GM23248 (cell line): Measurements from ENCODE around the gene MNAT1. TPM values are rescaled to one million over a fixed set of nuclear protein-coding genes. Genes with fewer than 3 reads are reported as not detected.
A peak's percentile ranks its signal among the peaks of the same experiment; 100 is the strongest.

Source experiments
- DNase-seq: peaks from one replicate; pipeline ENCODE4 v3.0.0-alpha.2; 2015
- H2AFZ ChIP-seq: fragments of 200-600 bp; sonication (generic); 2 replicates; pipeline ENCODE4 v1.6.1; 2016; ENCODE audit warnings: antibody characterized with exemption
- H3F3A ChIP-seq: fragments of 200-600 bp; sonication (generic); 2 replicates; pipeline ENCODE4 v1.6.1; 2016; ENCODE audit warnings: mild to moderate bottlenecking, antibody characterized with exemption, mixed run types; ENCODE audit not compliant: insufficient read depth
- H3K27ac ChIP-seq: fragments of 200-600 bp; sonication (generic); 2 replicates; pipeline ENCODE4 v1.5.1; 2016; ENCODE audit warnings: mild to moderate bottlenecking
- H3K27me3 ChIP-seq: fragments of 200-600 bp; sonication (generic); replicated peaks from 2 replicates; pipeline ENCODE4 v1.6.1; 2016; ENCODE audit warnings: mild to moderate bottlenecking; ENCODE audit not compliant: insufficient read depth
- H3K36me3 ChIP-seq: fragments of 200-600 bp; sonication (generic); 2 replicates; pipeline ENCODE4 v1.6.1; 2016; ENCODE audit warnings: low read depth, mild to moderate bottlenecking
- H3K4me1 ChIP-seq: fragments of 200-600 bp; sonication (generic); 2 replicates; pipeline ENCODE4 v1.6.1; 2016; ENCODE audit warnings: mild to moderate bottlenecking; ENCODE audit not compliant: insufficient read depth
- H3K4me2 ChIP-seq: fragments of 200-600 bp; sonication (generic); one replicate; pipeline ENCODE4 v1.6.1; 2016; ENCODE audit warnings: mild to moderate bottlenecking; ENCODE audit not compliant: unreplicated experiment
- H3K4me3 ChIP-seq: fragments of 200-600 bp; sonication (generic); 2 replicates; pipeline ENCODE4 v1.5.1; 2016; ENCODE audit warnings: mild to moderate bottlenecking
- H3K79me2 ChIP-seq: fragments of 200-600 bp; sonication (generic); 2 replicates; pipeline ENCODE4 v1.6.1; 2016; ENCODE audit warnings: mild to moderate bottlenecking; ENCODE audit not compliant: insufficient read depth
- H3K9ac ChIP-seq: fragments of 200-600 bp; sonication (generic); 2 replicates; pipeline ENCODE4 v1.6.1; 2016; ENCODE audit warnings: mild to moderate bottlenecking
- H3K9me2 ChIP-seq: fragments of 200-600 bp; sonication (generic); 2 replicates; pipeline ENCODE4 v1.6.1; 2016; ENCODE audit warnings: mixed run types, mild to moderate bottlenecking, moderate library complexity; ENCODE audit not compliant: insufficient read depth
- H3K9me3 ChIP-seq: fragments of 200-600 bp; sonication (generic); one replicate; pipeline ENCODE4 v1.6.1; 2017; ENCODE audit warnings: low read depth
- H4K20me1 ChIP-seq: fragments of 200-600 bp; sonication (generic); 2 replicates; pipeline ENCODE4 v1.6.0; 2016; ENCODE audit not compliant: insufficient read depth
- EZH2 ChIP-seq: fragments of 200-600 bp; sonication (generic); IDR thresholded peaks from 2 replicates; pipeline ENCODE4 v1.6.1; 2018; ENCODE audit warnings: antibody characterized with exemption, mild to moderate bottlenecking; ENCODE audit not compliant: insufficient read depth, poor library complexity, severe bottlenecking
- EZH2phosphoT487 ChIP-seq: fragments of 200-600 bp; sonication (generic); IDR thresholded peaks from 2 replicates; pipeline ENCODE4 v1.6.1; 2018; ENCODE audit warnings: antibody characterized with exemption, moderate library complexity, mild to moderate bottlenecking, low read depth; ENCODE audit not compliant: insufficient read depth
- WGBS, 2 experiments: methylation state at CpG; one replicate each; pipeline ENCODE4 v1.1.6; 2015 to 2017; ENCODE audit warnings: low lambda C conversion rate in 2 of 2, low coverage in 1 of 2; ENCODE audit errors: missing lambda C conversion rate in 2 of 2; 5-methylcytosine and 5-hydroxymethylcytosine counted together
- in situ Hi-C: fragments of 300-500 bp; cut with MboI; formaldehyde crosslinking; loops from 2 replicates; pipeline ENCODE4 v1.15.0; 2020
- polyA plus RNA-seq: library from polyadenylated mRNA; unstranded; fragments of >200 nt; fragmentation: Nextera tagmentation; extraction: Ambion mirVana; gene quantifications from 2 replicates; pipeline ENCODE4 v1.2.1, GENCODE V29; 2016
- total RNA-seq: library from RNA; depleted of rRNA; stranded (reverse); fragments of >200 nt; shearing (Covaris generic); gene quantifications from 2 replicates; pipeline ENCODE4 v1.2.3, GENCODE V29; 2014

The MNAT1 gene
- total and polyA plus RNA-seq, 2 experiments from 2014 or later = 39.9 to 53.8 TPM

DNA sequence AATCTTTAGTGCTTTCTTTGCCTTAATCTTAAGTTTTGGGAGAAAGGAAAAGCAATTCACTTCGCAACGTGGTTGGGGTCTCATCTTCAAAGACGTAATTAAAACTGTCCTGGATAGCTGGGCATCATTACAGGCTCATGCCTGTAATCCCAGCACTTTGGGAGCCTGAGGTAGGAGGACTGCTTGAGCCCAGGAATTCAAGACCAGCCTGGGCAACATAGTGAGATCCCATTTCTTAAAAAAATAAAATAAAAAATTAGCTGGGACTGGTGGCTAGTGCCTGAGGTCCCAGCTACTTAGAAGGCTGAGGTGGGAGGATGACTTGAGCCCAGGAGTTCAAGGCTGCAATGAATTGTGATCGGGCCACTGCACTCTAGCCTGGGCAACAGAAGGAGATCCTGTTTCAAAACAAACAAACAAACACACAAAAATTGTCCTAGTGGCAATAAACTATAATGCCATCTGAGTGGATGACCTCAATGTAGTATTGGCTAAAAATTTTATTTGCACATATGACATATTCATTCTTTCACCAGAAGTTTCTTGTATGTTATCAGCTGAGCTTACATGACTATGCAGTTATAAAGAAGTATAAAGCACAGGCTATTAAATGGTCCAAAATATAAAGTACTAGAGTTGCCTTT lies 1.6 kb upstream of the MNAT1 start:
- Histone ChIP-seq H3K4me1 (peaks cover 17% of the 10 kb centered on the region), H3K36me3 (no peaks in the 10 kb centered on the region), H2AFZ (no peak overlapping the region), H3K9me3 (no peaks in the 10 kb centered on the region), H3K79me2 (peaks cover 40% of the 10 kb centered on the region), H3K4me2 (no peak overlapping the region), H3K9ac (no peak overlapping the region), H3K27ac (no peak overlapping the region), H4K20me1 (no peaks in the 10 kb centered on the region), H3K27me3 (no peaks in the 10 kb centered on the region), H3K4me3 (no peak overlapping the region), H3K9me2 (no peaks in the 10 kb centered on the region), H3F3A (peaks cover 10% of the 10 kb centered on the region)
- DNase-seq = no peak
- WGBS, 2 experiments = 68 to 72% methylated on average over 4 of the region's 4 CpGs
- TF ChIP-seq EZH2phosphoT487 (no peak), EZH2 (no peak)
- in situ Hi-C loops = no loop called here

DNA sequence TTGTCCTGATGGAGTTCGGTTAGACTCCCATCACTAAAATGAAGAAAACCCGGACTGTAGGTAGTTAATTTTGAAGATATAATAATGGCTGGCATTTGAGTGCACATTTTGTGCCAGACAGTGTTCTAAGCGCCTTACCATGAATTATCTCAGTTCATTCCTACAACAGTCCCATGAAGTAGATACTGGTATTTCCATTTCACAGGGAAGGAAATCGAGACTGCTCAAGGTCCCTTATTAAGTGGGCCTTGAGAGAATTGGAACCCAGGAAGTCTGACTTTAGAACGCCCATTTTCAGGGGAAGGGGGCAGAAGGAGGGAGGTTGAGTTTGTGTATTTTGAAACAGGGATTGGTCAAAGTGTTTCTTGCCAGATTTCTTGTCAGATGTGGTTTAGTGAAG lies 855 bp downstream of the MNAT1 start:
- Histone ChIP-seq H3K4me1 (peaks cover 17% of the 10 kb centered on the region), H3K4me3 (peak overlapping the region; percentile 99), H3K27ac (peak overlapping the region; percentile 65), H3K36me3 (no peaks in the 10 kb centered on the region), H4K20me1 (no peaks in the 10 kb centered on the region), H3F3A (peaks cover 10% of the 10 kb centered on the region), H3K79me2 (peaks cover 64% of the 10 kb centered on the region), H3K9me2 (no peaks in the 10 kb centered on the region), H3K27me3 (no peaks in the 10 kb centered on the region), H3K9me3 (no peaks in the 10 kb centered on the region), H3K9ac (peak overlapping the region; percentile 93), H3K4me2 (peak overlapping the region; percentile 92), H2AFZ (peak overlapping the region; percentile 99)
- 1 to 3% methylated on average over 5 of the region's 5 CpGs for WGBS, 2 experiments
- in situ Hi-C loops = no loop called here
- TF ChIP-seq EZH2phosphoT487 = no peak
- TF ChIP-seq EZH2 = no peak
- DNase-seq = peak; percentile 14

DNA sequence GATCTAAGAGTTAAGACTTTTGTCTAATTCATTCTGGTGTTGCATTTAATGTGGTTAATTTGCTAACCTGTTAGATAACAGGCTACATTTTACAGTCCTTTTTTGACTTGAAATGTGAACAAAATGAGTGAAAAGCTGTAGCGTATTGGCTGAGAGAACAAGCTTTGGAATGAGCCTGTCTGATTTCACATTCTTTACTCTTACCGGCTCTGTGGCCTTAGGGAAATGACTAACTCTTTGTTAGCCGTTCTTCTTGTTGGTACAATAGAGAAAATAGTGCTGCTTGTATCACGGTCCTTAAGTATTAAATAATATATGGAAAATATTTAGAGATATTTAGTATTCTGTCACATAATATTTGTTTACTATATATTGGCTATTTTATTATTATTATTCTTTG lies 1.9 kb downstream of the MNAT1 start:
- Histone ChIP-seq H3K4me3 (peak overlapping the region; percentile 99), H2AFZ (peak overlapping the region; percentile 25; the same call in 1 of the 2 replicates), H3K27ac (peak overlapping the region; percentile 65)

DNA sequence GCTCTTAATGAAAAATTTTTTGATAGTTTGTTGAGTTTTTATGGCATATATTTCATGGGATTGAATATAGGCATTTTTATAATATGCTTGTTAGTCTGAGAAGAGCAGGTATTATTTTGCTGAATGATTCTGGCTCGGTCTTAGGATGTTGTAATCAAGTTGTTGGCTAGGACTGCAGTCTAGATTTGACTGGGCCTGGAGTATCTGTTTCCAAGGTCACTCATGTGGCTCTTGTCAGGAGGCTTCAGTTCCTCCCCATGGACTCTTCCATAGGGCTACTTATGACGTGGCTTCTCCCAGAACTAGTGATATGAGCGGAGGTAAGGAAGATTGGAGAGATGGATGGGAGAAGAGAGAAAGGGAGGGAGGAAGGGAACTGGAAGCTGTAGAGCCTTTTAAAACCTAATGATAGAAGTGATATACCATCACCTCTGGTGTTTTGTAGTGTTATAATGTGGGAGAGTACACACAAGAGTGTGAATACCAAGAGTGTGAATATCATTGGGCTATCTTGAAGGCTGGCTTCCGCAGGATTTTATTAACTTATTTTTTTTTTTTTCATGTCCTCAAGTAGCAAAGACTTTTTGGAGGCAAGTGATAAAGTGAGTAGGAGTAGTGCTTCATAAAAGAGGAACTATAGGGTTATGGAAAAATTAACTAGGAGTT lies 4.4 kb downstream of the MNAT1 start:
- DNase-seq = no peak

More for the DNA sequence above, 1.9 kb downstream of the MNAT1 start:
- Histone ChIP-seq H3F3A (peaks cover 10% of the 10 kb centered on the region), H3K27me3 (no peaks in the 10 kb centered on the region), H3K79me2 (peaks cover 75% of the 10 kb centered on the region), H3K9me2 (no peaks in the 10 kb centered on the region), H3K9ac (peak overlapping the region; percentile 93), H3K4me2 (peak overlapping the region; percentile 92), H4K20me1 (no peaks in the 10 kb centered on the region), H3K4me1 (peaks cover 17% of the 10 kb centered on the region), H3K9me3 (no peaks in the 10 kb centered on the region), H3K36me3 (no peaks in the 10 kb centered on the region)
- WGBS, 2 experiments = 0 to 1% methylated on average over 4 of the region's 4 CpGs
- in situ Hi-C loops = no loop called here
- TF ChIP-seq EZH2phosphoT487 (no peak), EZH2 (no peak)
- DNase-seq = peak; percentile 88

More for the DNA sequence above, 4.4 kb downstream of the MNAT1 start:
- Histone ChIP-seq H3K4me3 (no peak overlapping the region), H3F3A (peaks cover 10% of the 10 kb centered on the region), H4K20me1 (no peaks in the 10 kb centered on the region), H3K9me2 (no peaks in the 10 kb centered on the region), H2AFZ (no peak overlapping the region), H3K9ac (no peak overlapping the region), H3K27ac (no peak overlapping the region), H3K9me3 (no peaks in the 10 kb centered on the region), H3K27me3 (no peaks in the 10 kb centered on the region), H3K4me2 (no peak overlapping the region), H3K36me3 (no peaks in the 10 kb centered on the region), H3K79me2 (peaks cover 97% of the 10 kb centered on the region), H3K4me1 (peaks cover 17% of the 10 kb centered on the region)
- TF ChIP-seq EZH2 = no peak
- TF ChIP-seq EZH2phosphoT487 = no peak
- 88 to 93% methylated on average over 4 of the region's 4 CpGs for whole genome bisulfite sequencing, 2 experiments
- in situ Hi-C loops = no loop called here
